Chondrocyte (in vitro differentiated cells): ENCODE data around the gene STPG3. TPM values are rescaled to one million over a fixed set of nuclear protein-coding genes. Genes with fewer than 3 reads are reported as not detected.
A peak's percentile ranks its signal among the peaks of the same experiment; 100 is the strongest.
"Not testable (repeated sequence)": the region's sequence is repeated elsewhere in the genome, so short reads cannot be mapped to it uniquely, and the experiment has no call there.

Experiments
- DNase-seq: peaks from one replicate; pipeline ENCODE4 v3.0.0; 2021; ENCODE audit warnings: mixed read lengths, low spot score
- H3K27ac Mint-ChIP-seq: one replicate; pipeline ENCODE4 v1.8.0; 2021; ENCODE audit warnings: mild to moderate bottlenecking, moderate library complexity, mixed read lengths; ENCODE audit not compliant: unreplicated experiment
- H3K27me3 Mint-ChIP-seq: 2 replicates; pipeline ENCODE4 v1.8.0; 2021; ENCODE audit warnings: low read depth, mixed read lengths
- H3K36me3 Mint-ChIP-seq: 2 replicates; pipeline ENCODE4 v1.8.0; 2021; ENCODE audit warnings: low read depth, mixed read lengths
- H3K4me1 Mint-ChIP-seq: 2 replicates; pipeline ENCODE4 v1.8.0; 2021; ENCODE audit warnings: low read depth, mild to moderate bottlenecking, mixed read lengths
- H3K4me3 Mint-ChIP-seq: one replicate; pipeline ENCODE4 v1.8.0; 2021; ENCODE audit warnings: mild to moderate bottlenecking, moderate library complexity, mixed read lengths; ENCODE audit not compliant: unreplicated experiment
- H3K9me3 Mint-ChIP-seq: 2 replicates; pipeline ENCODE4 v1.8.0; 2021; ENCODE audit warnings: low read depth, mixed read lengths
- total RNA-seq: library from RNA; stranded (reverse); gene quantifications from 3 replicates; pipeline ENCODE4 v1.2.1, GENCODE V29; 2021
- TF ChIP-seq, protein P1 (sequence below): fragments of 200-600 bp; sonication (generic); IDR thresholded peaks from 2 replicates; pipeline ENCODE4 v1.5.0; 2021; ENCODE audit warnings: antibody characterized with exemption, mild to moderate bottlenecking, moderate library complexity

Gene STPG3
- total RNA-seq, 1 donor from 2014 or later, result not detected

DNA sequence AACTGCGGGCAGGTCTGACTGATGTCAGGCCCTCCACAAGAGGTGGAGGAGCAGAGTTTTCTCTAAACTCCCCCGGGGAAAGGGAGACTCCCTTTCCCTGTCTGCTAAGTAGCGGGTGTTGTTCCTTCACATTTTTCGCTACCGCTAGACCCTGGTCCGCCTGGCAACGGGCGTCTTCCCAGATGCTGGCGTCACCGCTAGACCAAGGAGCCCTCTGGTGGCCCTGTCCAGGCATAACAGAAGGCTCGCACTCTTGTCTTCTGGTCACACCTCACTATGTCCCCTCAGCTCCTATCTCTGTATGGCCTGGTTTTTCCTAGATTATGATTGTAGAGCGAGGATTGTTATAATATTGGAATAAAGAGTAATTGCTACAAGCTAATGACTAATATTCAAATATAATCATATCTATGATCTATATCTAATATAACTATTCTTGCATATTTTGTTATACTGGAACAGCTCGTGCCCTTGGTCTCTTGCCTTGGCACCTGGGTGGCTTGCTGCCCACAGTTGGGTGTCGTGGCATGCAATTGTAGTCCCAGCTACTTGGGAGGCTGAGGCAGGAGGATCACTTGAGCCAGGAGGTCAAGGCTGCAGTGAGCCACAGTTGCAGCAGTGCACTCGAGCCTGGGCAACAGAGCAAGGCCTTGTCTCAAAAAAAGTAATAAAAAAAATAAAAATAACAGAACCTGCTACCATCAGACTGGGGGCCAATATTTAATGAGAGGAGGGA, 11.3 kb downstream of the STPG3 start:
- H3K36me3 Mint-ChIP-seq, DNase-seq, H3K9me3 Mint-ChIP-seq, H3K4me1 Mint-ChIP-seq, H3K4me3 Mint-ChIP-seq, H3K27me3 Mint-ChIP-seq: not testable (repeated sequence)
- TF ChIP-seq, protein P1, sequence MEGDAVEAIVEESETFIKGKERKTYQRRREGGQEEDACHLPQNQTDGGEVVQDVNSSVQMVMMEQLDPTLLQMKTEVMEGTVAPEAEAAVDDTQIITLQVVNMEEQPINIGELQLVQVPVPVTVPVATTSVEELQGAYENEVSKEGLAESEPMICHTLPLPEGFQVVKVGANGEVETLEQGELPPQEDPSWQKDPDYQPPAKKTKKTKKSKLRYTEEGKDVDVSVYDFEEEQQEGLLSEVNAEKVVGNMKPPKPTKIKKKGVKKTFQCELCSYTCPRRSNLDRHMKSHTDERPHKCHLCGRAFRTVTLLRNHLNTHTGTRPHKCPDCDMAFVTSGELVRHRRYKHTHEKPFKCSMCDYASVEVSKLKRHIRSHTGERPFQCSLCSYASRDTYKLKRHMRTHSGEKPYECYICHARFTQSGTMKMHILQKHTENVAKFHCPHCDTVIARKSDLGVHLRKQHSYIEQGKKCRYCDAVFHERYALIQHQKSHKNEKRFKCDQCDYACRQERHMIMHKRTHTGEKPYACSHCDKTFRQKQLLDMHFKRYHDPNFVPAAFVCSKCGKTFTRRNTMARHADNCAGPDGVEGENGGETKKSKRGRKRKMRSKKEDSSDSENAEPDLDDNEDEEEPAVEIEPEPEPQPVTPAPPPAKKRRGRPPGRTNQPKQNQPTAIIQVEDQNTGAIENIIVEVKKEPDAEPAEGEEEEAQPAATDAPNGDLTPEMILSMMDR, result peak; percentile 75
- peak overlapping the region; percentile 69 for H3K27ac Mint-ChIP-seq

DNA sequence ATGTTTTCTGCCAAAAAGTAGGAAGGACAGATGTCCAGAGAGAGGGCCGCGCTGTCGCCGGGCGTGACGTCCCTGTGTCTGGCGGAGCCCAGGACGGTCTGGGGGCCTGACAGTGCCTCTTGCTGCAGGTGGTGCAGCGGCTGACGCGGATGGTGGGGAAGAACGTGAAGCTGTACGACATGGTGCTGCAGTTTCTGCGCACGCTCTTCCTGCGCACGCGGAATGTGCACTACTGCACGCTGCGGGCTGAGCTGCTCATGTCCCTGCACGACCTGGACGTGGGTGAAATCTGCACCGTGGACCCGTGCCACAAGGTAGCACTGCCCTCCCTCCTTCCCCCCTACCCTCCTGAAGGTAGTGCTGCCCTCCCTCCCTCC, 11.8 kb downstream of the STPG3 start:
- Mint-ChIP-seq H3K36me3 (peaks cover 4% of the 10 kb centered on the region), H3K4me3 (no peak overlapping the region), H3K27me3 (no peaks in the 10 kb centered on the region), H3K27ac (no peak overlapping the region), H3K9me3 (no peaks in the 10 kb centered on the region), H3K4me1 (peaks cover 13% of the 10 kb centered on the region)
- TF ChIP-seq, protein P1, result no peak
- DNase-seq, result no peak

DNA sequence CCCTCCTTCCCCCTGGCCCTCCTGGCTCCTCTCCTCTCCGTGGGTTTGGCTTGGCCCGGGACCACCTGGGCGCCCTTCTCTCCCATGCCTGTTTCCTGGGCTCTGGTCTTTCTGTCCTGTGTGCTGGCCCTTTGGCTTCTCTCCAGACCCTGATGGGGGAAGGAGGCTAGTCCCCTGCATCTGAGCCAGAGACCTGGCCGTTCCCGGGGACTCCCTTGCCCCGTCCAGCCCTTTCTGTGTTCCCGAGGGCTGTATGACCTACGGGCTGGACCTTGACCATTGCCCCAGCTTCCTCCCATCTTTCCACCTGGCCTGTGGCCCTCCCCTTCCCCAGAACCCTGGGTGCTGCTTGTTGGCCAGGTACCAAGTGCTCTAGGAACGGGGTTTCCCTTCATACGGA, 12.4 kb downstream of the STPG3 start:
- Mint-ChIP-seq H3K4me3 (no peak overlapping the region), H3K27ac (no peak overlapping the region), H3K9me3 (no peaks in the 10 kb centered on the region), H3K36me3 (peaks cover 5% of the 10 kb centered on the region), H3K4me1 (peaks cover 19% of the 10 kb centered on the region), H3K27me3 (no peaks in the 10 kb centered on the region)
- TF ChIP-seq, protein P1, result no peak
- DNase-seq, result no peak

DNA sequence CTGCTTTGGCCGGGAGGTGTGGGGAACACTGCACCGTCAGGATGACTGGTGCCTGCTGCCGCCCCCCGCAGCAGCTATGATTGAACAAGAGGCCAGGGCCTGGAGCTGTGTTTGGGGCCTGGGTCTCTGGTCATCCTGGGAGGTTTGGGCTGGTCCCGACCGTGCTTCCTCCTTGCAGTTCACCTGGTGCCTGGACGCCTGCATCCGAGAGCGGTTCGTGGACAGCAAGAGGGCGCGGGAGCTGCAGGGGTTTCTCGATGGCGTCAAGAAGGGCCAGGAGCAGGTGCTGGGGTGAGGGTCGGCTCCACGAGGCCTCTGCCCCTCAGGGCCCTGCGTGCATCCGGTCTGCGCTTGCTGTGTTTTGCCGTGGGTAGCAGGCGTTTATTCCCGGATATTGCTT, 13.0 kb downstream of the STPG3 start:
- H3K27me3 Mint-ChIP-seq, result no peaks in the 10 kb centered on the region
- DNase-seq, result no peak
- peaks cover 7% of the 10 kb centered on the region for H3K36me3 Mint-ChIP-seq
- H3K4me3 Mint-ChIP-seq, result no peak overlapping the region
- no peak overlapping the region for H3K27ac Mint-ChIP-seq
- H3K4me1 Mint-ChIP-seq, result peaks cover 24% of the 10 kb centered on the region
- H3K9me3 Mint-ChIP-seq, result no peaks in the 10 kb centered on the region
- TF ChIP-seq, protein P1, result no peak

DNA sequence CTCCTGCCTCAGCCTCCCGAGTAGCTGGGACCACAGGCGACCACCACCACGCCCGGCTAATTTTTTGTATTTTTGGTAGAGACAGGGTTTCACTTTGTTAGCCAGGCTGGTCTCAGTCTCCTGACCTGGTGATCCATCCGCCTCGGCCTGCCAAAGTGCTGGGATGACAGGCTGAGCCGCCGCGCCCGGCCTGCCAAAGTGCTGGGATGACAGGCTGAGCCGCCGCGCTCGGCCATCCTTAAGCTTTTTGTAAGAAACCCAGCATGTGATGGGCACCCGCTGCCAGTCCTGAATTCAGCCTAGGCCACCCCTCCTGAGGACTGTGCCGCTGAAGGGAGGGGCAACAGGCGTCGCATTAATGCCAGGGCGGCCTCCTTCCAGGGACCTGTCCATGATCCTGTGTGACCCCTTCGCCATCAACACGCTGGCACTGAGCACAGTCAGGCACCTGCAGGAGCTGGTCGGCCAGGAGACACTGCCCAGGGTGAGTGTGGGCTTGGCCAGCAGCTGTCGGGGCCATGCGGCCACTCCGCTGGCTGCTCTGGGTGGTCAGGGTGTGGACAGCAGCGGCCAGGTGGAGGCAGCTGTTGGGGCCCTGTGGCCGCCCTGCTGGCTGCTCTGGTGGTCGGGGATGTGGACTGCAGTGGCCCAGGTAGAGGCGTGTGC, 14.5 kb downstream of the STPG3 start:
- peaks cover 33% of the 10 kb centered on the region for H3K4me1 Mint-ChIP-seq
- TF ChIP-seq, protein P1, result no peak
- H3K4me3 Mint-ChIP-seq, result no peak overlapping the region
- H3K27ac Mint-ChIP-seq, result no peak overlapping the region
- H3K36me3 Mint-ChIP-seq, result peaks cover 13% of the 10 kb centered on the region
- no peaks in the 10 kb centered on the region for H3K9me3 Mint-ChIP-seq
- no peaks in the 10 kb centered on the region for H3K27me3 Mint-ChIP-seq
- DNase-seq, result no peak
